GM23338 (cell line): ENCODE results near the gene FOXP1.

Experiments used
- CREB1 ChIP-seq: fragments of 250-450 bp; sonication (Bioruptor Pico); IDR thresholded peaks from 2 replicates; pipeline ENCODE4 v1.5.0; 2020; ENCODE audit warnings: low read depth, mild to moderate bottlenecking, moderate library complexity
- POLR2AphosphoS5 ChIP-seq: IDR thresholded peaks from 2 replicates; pipeline ENCODE4 v1.6.1; 2016; ENCODE audit warnings: antibody characterized with exemption, low read depth
- REST ChIP-seq: IDR thresholded peaks from one replicate; pipeline ENCODE4 v1.6.1; 2018; ENCODE audit warnings: antibody characterized with exemption; ENCODE audit not compliant: unreplicated experiment
- TF ChIP-seq, protein P1 (sequence below), 2 experiments: fragments of 200-600 bp in 1 of 2; sonication (generic) in 1 of 2; conservative IDR thresholded peaks; 2 replicates each; pipeline versions ENCODE4 v1.5.1 to v1.6.1; 2016 to 2017; ENCODE audit warnings: antibody characterized with exemption in 2 of 2, low read depth in 2 of 2, mild to moderate bottlenecking in 2 of 2, moderate library complexity in 1 of 2

DNA sequence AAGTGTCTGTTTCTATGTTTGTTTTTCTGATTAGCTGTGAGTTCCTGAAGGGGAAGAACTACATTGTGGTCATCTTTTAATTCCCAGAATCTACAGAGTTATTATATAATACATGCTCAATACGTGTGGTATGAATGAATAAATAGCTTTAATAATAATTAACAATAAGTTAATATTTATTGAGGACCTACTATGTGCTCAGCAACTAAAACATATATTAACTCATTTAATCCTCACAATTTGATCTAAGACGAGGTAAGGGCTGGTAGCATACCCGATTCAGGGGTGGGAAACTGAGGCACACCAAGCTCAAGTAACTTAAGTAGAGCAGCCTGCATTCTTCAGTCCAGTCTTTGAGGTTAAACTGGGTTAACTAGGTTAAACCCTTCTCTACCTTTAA lies 553.8 kb downstream of the FOXP1 start:
- TF ChIP-seq, protein P1, sequence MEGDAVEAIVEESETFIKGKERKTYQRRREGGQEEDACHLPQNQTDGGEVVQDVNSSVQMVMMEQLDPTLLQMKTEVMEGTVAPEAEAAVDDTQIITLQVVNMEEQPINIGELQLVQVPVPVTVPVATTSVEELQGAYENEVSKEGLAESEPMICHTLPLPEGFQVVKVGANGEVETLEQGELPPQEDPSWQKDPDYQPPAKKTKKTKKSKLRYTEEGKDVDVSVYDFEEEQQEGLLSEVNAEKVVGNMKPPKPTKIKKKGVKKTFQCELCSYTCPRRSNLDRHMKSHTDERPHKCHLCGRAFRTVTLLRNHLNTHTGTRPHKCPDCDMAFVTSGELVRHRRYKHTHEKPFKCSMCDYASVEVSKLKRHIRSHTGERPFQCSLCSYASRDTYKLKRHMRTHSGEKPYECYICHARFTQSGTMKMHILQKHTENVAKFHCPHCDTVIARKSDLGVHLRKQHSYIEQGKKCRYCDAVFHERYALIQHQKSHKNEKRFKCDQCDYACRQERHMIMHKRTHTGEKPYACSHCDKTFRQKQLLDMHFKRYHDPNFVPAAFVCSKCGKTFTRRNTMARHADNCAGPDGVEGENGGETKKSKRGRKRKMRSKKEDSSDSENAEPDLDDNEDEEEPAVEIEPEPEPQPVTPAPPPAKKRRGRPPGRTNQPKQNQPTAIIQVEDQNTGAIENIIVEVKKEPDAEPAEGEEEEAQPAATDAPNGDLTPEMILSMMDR (conservative IDR thresholded peaks at IDR 0.05; ENCODE audit: low read depth in 2 of 2): no peak
- TF ChIP-seq CREB1 (CRISPR knock-in tag) (no peak), POLR2AphosphoS5 (no peak), REST (no peak)
